Stomach (tissue), 9 donors: ENCODE results near the gene SDCCAG8. TPM values are rescaled to one million over a fixed set of nuclear protein-coding genes. Genes with fewer than 3 reads are reported as not detected.

Experiments used
- DNase-seq, 2 donors: peaks; one replicate each; pipeline versions ENCODE4 v3.0.0 to v3.0.0-alpha.2; 2013 to 2019
- H3K27ac ChIP-seq, 5 donors: fragments of 200-600 bp in 4 of 5; sonication (generic) in 4 of 5; one replicate each; pipeline ENCODE4 v1.5.1; 2013 to 2019; ENCODE audit warnings: mild to moderate bottlenecking in 1 of 5, moderate library complexity in 1 of 5
- H3K27me3 ChIP-seq, 3 donors: fragments of 200-600 bp; sonication (generic); one replicate each; pipeline ENCODE4 v1.5.1; 2017 to 2019; ENCODE audit warnings: mixed run types in 1 of 3
- H3K36me3 ChIP-seq, 4 donors: fragments of 200-600 bp; sonication (generic); 1 replicate in 3 of 4; 2 replicates in 1 of 4; pipeline ENCODE4 v1.5.1; 2016 to 2019
- H3K4me1 ChIP-seq, 4 donors: fragments of 200-600 bp; sonication (generic); one replicate each; pipeline ENCODE4 v1.5.1; 2016 to 2019
- H3K4me3 ChIP-seq, 4 donors: fragments of 200-600 bp; sonication (generic) in 3 of 4; one replicate each; pipeline ENCODE4 v1.5.1; 2016 to 2019; ENCODE audit warnings: mild to moderate bottlenecking in 1 of 4
- H3K9me3 ChIP-seq, 4 donors: fragments of 200-600 bp; sonication (generic); one replicate each; pipeline ENCODE4 v1.5.1; 2016 to 2019
- CTCF ChIP-seq, 7 experiments: fragments of 450-650 bp in 4 of 7; fragments of 200-600 bp in 3 of 7; sonication (generic) in 3 of 7; IDR thresholded peaks; one replicate each; pipeline ENCODE4 v1.5.1; 2016 to 2019; ENCODE audit warnings: antibody characterized with exemption in 7 of 7, control low read depth in 2 of 7, mild to moderate bottlenecking in 1 of 7
- EP300 ChIP-seq: sonication (generic); formaldehyde crosslinking; IDR thresholded peaks from one replicate; pipeline ENCODE4 v1.6.1; 2017; ENCODE audit warnings: antibody characterized with exemption
- POLR2A ChIP-seq, 4 donors: fragments of 450-650 bp; IDR thresholded peaks; one replicate each; pipeline ENCODE4 v1.6.1; 2016; ENCODE audit warnings: antibody characterized with exemption in 4 of 4, control low read depth in 2 of 4, mild to moderate bottlenecking in 1 of 4, moderate library complexity in 1 of 4
- POLR2AphosphoS5 ChIP-seq, 3 donors: sonication (generic); formaldehyde crosslinking; IDR thresholded peaks; one replicate each; pipeline ENCODE4 v1.6.1; 2016; ENCODE audit warnings: antibody characterized with exemption in 3 of 3
- WGBS, 5 donors: extraction: QIAGEN DNeasy Blood & Tissue Kit in 3 of 5; methylation state at CpG; one replicate each; pipeline versions ENCODE4 v1.1.5 to v1.1.7; 2013 to 2018; 5-methylcytosine and 5-hydroxymethylcytosine counted together
- intact Hi-C: fragments of 100-400 bp; cut with DNase I; formaldehyde crosslinking; loops from one replicate; pipeline ENCODE4 v1.15.1; 2023; ENCODE audit warnings: low total_unique reads
- polyA plus RNA-seq, 3 donors: library from polyadenylated mRNA; stranded (reverse); fragments of 200-250 nt; gene quantifications; one replicate each; pipeline ENCODE4 v1.2.3, GENCODE V29; 2013
- total RNA-seq, 5 donors: library from RNA; depleted of rRNA; stranded (reverse); fragments of >200 nt; gene quantifications; one replicate each; pipeline versions ENCODE4 v1.1.0 to v1.2.3, GENCODE V29; 2014 to 2016
- donor health status: healthy with polysubstance abuse.
- donor health status: Bipolar disorder and iron deficiency.
- donor health status: healthy.

Gene SDCCAG8
- total and polyA plus RNA-seq, 8 donors = 16.3 to 184 (median 24.5) TPM

- Histone ChIP-seq H3K27ac (peak overlapping the region in 1 of 5 donors; percentile 74), H3K4me1 (peaks cover 10 to 55% (median 28%) of the 10 kb centered on the region in 4 donors), H3K36me3 (peaks cover 0 to 41% (median 27%) of the 10 kb centered on the region in 4 donors), H3K27me3 (no peaks in the 10 kb centered on the region), H3K4me3 (no peak overlapping the region), H3K9me3 (no peaks in the 10 kb centered on the region)
- 87 to 100% (median 95%) methylated on average over 4 of the region's 4 CpGs for WGBS, 5 donors
- no peak for DNase-seq
- TF ChIP-seq POLR2A (IDR thresholded peaks at IDR 0.05) (no peak), EP300 (no peak), CTCF (IDR thresholded peaks at IDR 0.05) (no peak), POLR2AphosphoS5 (IDR thresholded peaks at IDR 0.05) (no peak)
- intact Hi-C loops = no loop called here
These were observed 13.6 kb downstream of the SDCCAG8 start for GRCh38 chr1:243269461-243269801.

GRCh38 chr1:243270097-243270864, 14.4 kb downstream of the SDCCAG8 start:
- intact Hi-C loops = no loop called here

GRCh38 chr1:243271996-243272395, 16.2 kb downstream of the SDCCAG8 start:
- TF ChIP-seq CTCF (IDR thresholded peaks at IDR 0.05) (no peak), POLR2A (IDR thresholded peaks at IDR 0.05) (no peak), EP300 (no peak)
- H3K9me3 ChIP-seq = no peaks in the 10 kb centered on the region
- H3K36me3 ChIP-seq = peaks cover 4 to 66% (median 53%) of the 10 kb centered on the region in 4 donors
- H3K27ac ChIP-seq = no peak overlapping the region
- no peaks in the 10 kb centered on the region for H3K27me3 ChIP-seq
- peaks cover 10 to 40% (median 25%) of the 10 kb centered on the region in 4 donors for H3K4me1 ChIP-seq
- intact Hi-C loops = no loop called here
- WGBS, 5 donors = 86 to 94% (median 90%) methylated on average over 1 of the region's 1 CpG
- H3K4me3 ChIP-seq = no peak overlapping the region
- no peak for DNase-seq

More at GRCh38 chr1:243270097-243270864, 14.4 kb downstream of the SDCCAG8 start:
- H3K27ac ChIP-seq = no peak overlapping the region
- H3K9me3 ChIP-seq = no peaks in the 10 kb centered on the region
- WGBS, 5 donors = 76 to 86% (median 80%) methylated on average over 6 of the region's 6 CpGs
- H3K27me3 ChIP-seq = no peaks in the 10 kb centered on the region
- DNase-seq = no peak
- no peak overlapping the region for H3K4me3 ChIP-seq
- no peak for TF ChIP-seq POLR2A (IDR thresholded peaks at IDR 0.05)
- no peak for TF ChIP-seq POLR2AphosphoS5 (IDR thresholded peaks at IDR 0.05)
- TF ChIP-seq CTCF (IDR thresholded peaks at IDR 0.05) = no peak
- no peak for TF ChIP-seq EP300
- peaks cover 4 to 50% (median 36%) of the 10 kb centered on the region in 4 donors for H3K36me3 ChIP-seq
- peaks cover 10 to 46% (median 26%) of the 10 kb centered on the region in 4 donors for H3K4me1 ChIP-seq

GRCh38 chr1:243272401-243272800, 16.6 kb downstream of the SDCCAG8 start:
- Histone ChIP-seq H3K4me3 (no peak overlapping the region), H3K4me1 (peaks cover 10 to 39% (median 23%) of the 10 kb centered on the region in 4 donors), H3K36me3 (peaks cover 4 to 70% (median 57%) of the 10 kb centered on the region in 4 donors), H3K27me3 (no peaks in the 10 kb centered on the region), H3K9me3 (no peaks in the 10 kb centered on the region), H3K27ac (no peak overlapping the region)
- DNase-seq = no peak
- intact Hi-C loops = no loop called here
- TF ChIP-seq POLR2AphosphoS5 (IDR thresholded peaks at IDR 0.05) (no peak), EP300 (no peak)

- Histone ChIP-seq H3K27ac (no peak overlapping the region), H3K27me3 (no peaks in the 10 kb centered on the region), H3K9me3 (no peaks in the 10 kb centered on the region), H3K4me1 (peaks cover 4 to 28% (median 15%) of the 10 kb centered on the region in 4 donors), H3K4me3 (no peak overlapping the region), H3K36me3 (peaks cover 4 to 81% (median 68%) of the 10 kb centered on the region in 4 donors)
- TF ChIP-seq EP300 (no peak), POLR2AphosphoS5 (IDR thresholded peaks at IDR 0.05) (no peak), POLR2A (IDR thresholded peaks at IDR 0.05) (no peak), CTCF (IDR thresholded peaks at IDR 0.05) (no peak)
- DNase-seq = peak in 1 of 2 donors; percentile 19
- WGBS, 5 donors = 73 to 93% (median 89%) methylated on average over 3 of the region's 3 CpGs
- intact Hi-C loops = no loop called here
These were observed 17.7 kb downstream of the SDCCAG8 start for GRCh38 chr1:243273506-243273905.
